Parathyroid adenoma (tissue), 2 donors: Measurements from ENCODE around the gene ABTB1.

Experiments
- H2AFZ ChIP-seq: fragments of 300-600 bp; sonication (generic); one replicate; pipeline ENCODE4 v1.7.0; 2017; ENCODE audit warnings: antibody characterized with exemption, mild to moderate bottlenecking
- H3K27ac ChIP-seq: fragments of 300-600 bp; sonication (generic); one replicate; pipeline ENCODE4 v1.7.0; 2017
- H3K27me3 ChIP-seq: fragments of 300-600 bp; sonication (generic); one replicate; pipeline ENCODE4 v1.7.0; 2017; ENCODE audit warnings: low read length; ENCODE audit not compliant: control insufficient read depth, insufficient read depth
- H3K36me3 ChIP-seq: fragments of 300-600 bp; sonication (generic); one replicate; pipeline ENCODE4 v1.7.0; 2017; ENCODE audit warnings: low read length; ENCODE audit not compliant: control insufficient read depth, insufficient read depth
- H3K4me1 ChIP-seq: fragments of 300-600 bp; sonication (generic); one replicate; pipeline ENCODE4 v1.7.0; 2017; ENCODE audit warnings: control low read depth
- H3K4me2 ChIP-seq: fragments of 300-600 bp; sonication (generic); one replicate; pipeline ENCODE4 v1.7.0; 2017; ENCODE audit warnings: low read length
- H3K4me3 ChIP-seq: fragments of 300-600 bp; sonication (generic); one replicate; pipeline ENCODE4 v1.7.0; 2017; ENCODE audit warnings: low read depth, low read length
- H3K79me2 ChIP-seq: fragments of 300-600 bp; sonication (generic); one replicate; pipeline ENCODE4 v1.7.0; 2017; ENCODE audit warnings: control low read depth
- H3K9ac ChIP-seq: fragments of 300-600 bp; sonication (generic); one replicate; pipeline ENCODE4 v1.7.0; 2017; ENCODE audit warnings: mild to moderate bottlenecking
- H3K9me3 ChIP-seq: fragments of 300-600 bp; sonication (generic); one replicate; pipeline ENCODE4 v1.7.0; 2017; ENCODE audit warnings: low read length; ENCODE audit not compliant: control insufficient read depth
- CTCF ChIP-seq: fragments of 300-600 bp; sonication (generic); IDR thresholded peaks from one replicate; pipeline ENCODE4 v1.7.0; 2017; ENCODE audit warnings: antibody characterized with exemption, mild to moderate bottlenecking
- donor health status: primary hyperparathyroidism.

ABTB1 gene

GRCh38 chr3:127628788-127629466 lies 43.8 kb upstream of the ABTB1 start, which contains the start of gene PODXL2:
PODXL2 (plus strand) TSS chr3:127629185; CDS start chr3:127629220, 35 bp downstream.
- Histone ChIP-seq H3K27ac (no peak within 1 kb of the TSS), H2AFZ (peak within 1 kb of the TSS; percentile 68), H3K4me3 (peak within 1 kb of the TSS; percentile 38), H3K79me2 (no peaks in the 10 kb centered on the region), H3K9ac (no peak within 1 kb of the TSS), H3K4me1 (peaks cover 9% of the 10 kb centered on the region), H3K4me2 (peak within 1 kb of the TSS; percentile 72), H3K36me3 (no peaks in the 10 kb centered on the region), H3K9me3 (no peaks in the 10 kb centered on the region), H3K27me3 (no peaks in the 10 kb centered on the region)
- TF ChIP-seq CTCF: no peak

- Histone ChIP-seq H3K9ac (no peak overlapping the region), H3K79me2 (no peaks in the 10 kb centered on the region), H3K4me3 (peak overlapping the region; percentile 38), H3K27me3 (no peaks in the 10 kb centered on the region), H3K4me1 (peaks cover 9% of the 10 kb centered on the region), H2AFZ (peak overlapping the region; percentile 68), H3K36me3 (no peaks in the 10 kb centered on the region), H3K9me3 (no peaks in the 10 kb centered on the region), H3K27ac (no peak overlapping the region), H3K4me2 (peak overlapping the region; percentile 72)
- no peak for TF ChIP-seq CTCF
Measured at GRCh38 chr3:127629467-127630403, 43.0 kb upstream of the ABTB1 start.

- Histone ChIP-seq H3K4me1 (peaks cover 9% of the 10 kb centered on the region), H3K27ac (no peak overlapping the region), H3K4me2 (no peak overlapping the region), H3K9ac (no peak overlapping the region), H3K79me2 (no peaks in the 10 kb centered on the region), H3K27me3 (no peaks in the 10 kb centered on the region), H3K9me3 (no peaks in the 10 kb centered on the region), H3K4me3 (no peak overlapping the region), H3K36me3 (no peaks in the 10 kb centered on the region), H2AFZ (no peak overlapping the region)
- TF ChIP-seq CTCF: no peak
Measured at GRCh38 chr3:127630811-127631714, 41.7 kb upstream of the ABTB1 start.

- no peak overlapping the region for H3K4me3 ChIP-seq
- H2AFZ ChIP-seq: peak overlapping the region; percentile 53
- no peaks in the 10 kb centered on the region for H3K36me3 ChIP-seq
- H3K9me3 ChIP-seq: no peaks in the 10 kb centered on the region
- H3K4me1 ChIP-seq: peaks cover 9% of the 10 kb centered on the region
- no peak overlapping the region for H3K4me2 ChIP-seq
- H3K27ac ChIP-seq: no peak overlapping the region
- no peak overlapping the region for H3K9ac ChIP-seq
- H3K79me2 ChIP-seq: no peaks in the 10 kb centered on the region
- TF ChIP-seq CTCF: no peak
- no peaks in the 10 kb centered on the region for H3K27me3 ChIP-seq
Measured at GRCh38 chr3:127632035-127632820, 40.5 kb upstream of the ABTB1 start.
